Neural cell (in vitro differentiated cells): Measurements from ENCODE around the gene GPC3. TPM values are rescaled to one million over a fixed set of nuclear protein-coding genes. Genes with fewer than 3 reads are reported as not detected.

ENCODE experiments used
- H2AFZ ChIP-seq: fragments of 200-600, 300-800 bp; sonication (generic), shearing (Covaris generic); 2 replicates; pipeline ENCODE4 v1.6.0; 2014; ENCODE audit warnings: low read depth, mild to moderate bottlenecking, antibody characterized with exemption, low read length, moderate library complexity
- H3F3A ChIP-seq: fragments of 200-600 bp; shearing (Covaris generic); 2 replicates; pipeline ENCODE4 v1.6.1; 2016; ENCODE audit warnings: mild to moderate bottlenecking, moderate library complexity, mixed read lengths, antibody characterized with exemption, low read length; ENCODE audit not compliant: insufficient read depth, poor library complexity, severe bottlenecking
- H3K27ac ChIP-seq: fragments of 200-600, 300-800 bp; sonication (generic), shearing (Covaris generic); 2 replicates; pipeline ENCODE4 v1.5.1; 2014; ENCODE audit warnings: mild to moderate bottlenecking, low read length, moderate library complexity
- H3K27me3 ChIP-seq: fragments of 300-800, 200-600 bp; sonication (generic), shearing (Covaris generic); 2 replicates; pipeline ENCODE4 v1.6.0; 2014; ENCODE audit warnings: mild to moderate bottlenecking, low read depth, low read length, moderate library complexity; ENCODE audit not compliant: insufficient read depth
- H3K36me3 ChIP-seq: fragments of 300-800, 200-600 bp; sonication (generic), shearing (Covaris generic); 2 replicates; pipeline ENCODE4 v1.5.1; 2014; ENCODE audit warnings: mild to moderate bottlenecking, antibody characterized with exemption, low read length, moderate library complexity; ENCODE audit not compliant: insufficient read depth
- H3K4me2 ChIP-seq: fragments of 300-800, 200-600 bp; sonication (generic), shearing (Covaris generic); 2 replicates; pipeline ENCODE4 v1.6.0; 2014; ENCODE audit warnings: mild to moderate bottlenecking, low read length
- H3K4me3 ChIP-seq: fragments of 300-800, 200-600 bp; sonication (generic), shearing (Covaris generic); 2 replicates; pipeline ENCODE4 v1.5.1; 2014; ENCODE audit warnings: mild to moderate bottlenecking, low read length, moderate library complexity
- H3K79me2 ChIP-seq: fragments of 200-600 bp; shearing (Covaris generic); replicated peaks from 2 replicates; pipeline ENCODE4 v1.6.0; 2014; ENCODE audit warnings: mild to moderate bottlenecking, low read length, moderate library complexity; ENCODE audit not compliant: insufficient read depth
- H3K9ac ChIP-seq: fragments of 300-800, 200-600 bp; sonication (generic), shearing (Covaris generic); 2 replicates; pipeline ENCODE4 v1.6.1; 2016; ENCODE audit warnings: mild to moderate bottlenecking, low read length, mixed read lengths
- H3K9me2 ChIP-seq: fragments of 200-600 bp; shearing (Covaris generic); 2 replicates; pipeline ENCODE4 v1.6.1; 2016; ENCODE audit warnings: mild to moderate bottlenecking, low read length, mixed read lengths; ENCODE audit not compliant: insufficient read depth
- H3K9me3 ChIP-seq: fragments of 200-600, 300-800 bp; sonication (generic), shearing (Covaris generic); 2 replicates; pipeline ENCODE4 v1.6.1; 2016; ENCODE audit warnings: mild to moderate bottlenecking, mixed run types, low read length, moderate library complexity, mixed read lengths
- H4K20me1 ChIP-seq: fragments of 200-600 bp; shearing (Covaris generic); 2 replicates; pipeline ENCODE4 v1.6.1; 2016; ENCODE audit warnings: mild to moderate bottlenecking, mixed run types; ENCODE audit not compliant: insufficient read depth
- EP300 ChIP-seq: fragments of 450-650 bp; conservative IDR thresholded peaks from 2 replicates; pipeline ENCODE4 v1.6.1; 2014; ENCODE audit warnings: antibody characterized with exemption, mild to moderate bottlenecking, moderate library complexity; ENCODE audit not compliant: poor library complexity, severe bottlenecking
- EZH2 ChIP-seq: fragments of 200-600, 300-800 bp; shearing (Covaris generic), sonication (generic); IDR thresholded peaks from 2 replicates; pipeline ENCODE4 v1.6.1; 2014; ENCODE audit warnings: antibody characterized with exemption, low read length, borderline replicate concordance, mild to moderate bottlenecking; ENCODE audit not compliant: insufficient read depth, poor library complexity, severe bottlenecking
- MXI1 ChIP-seq: fragments of 450-650 bp; conservative IDR thresholded peaks from 2 replicates; pipeline ENCODE4 v1.6.1; 2014; ENCODE audit warnings: antibody characterized with exemption, mild to moderate bottlenecking; ENCODE audit not compliant: poor library complexity, severe bottlenecking
- POLR2AphosphoS5 ChIP-seq: IDR thresholded peaks from 2 replicates; pipeline ENCODE4 v1.6.1; 2012
- RAD21 ChIP-seq: fragments of 450-650 bp; conservative IDR thresholded peaks from 2 replicates; pipeline ENCODE4 v1.6.1; 2014; ENCODE audit warnings: antibody characterized with exemption, mild to moderate bottlenecking, moderate library complexity
- SMC3 ChIP-seq: fragments of 450-650 bp; conservative IDR thresholded peaks from 2 replicates; pipeline ENCODE4 v1.6.1; 2014; ENCODE audit warnings: antibody characterized with exemption, mild to moderate bottlenecking, moderate library complexity; ENCODE audit not compliant: poor library complexity
- TAF1 ChIP-seq: IDR thresholded peaks from 2 replicates; pipeline ENCODE4 v1.6.1; 2012; ENCODE audit warnings: low read depth
- polyA plus RNA-seq: library from polyadenylated mRNA; depleted of rRNA; stranded (reverse); fragments of >200 nt; gene quantifications from 2 replicates; pipeline ENCODE4 v1.2.3, GENCODE V29; 2014
- TF ChIP-seq, protein P1 (sequence below): IDR thresholded peaks from 2 replicates; pipeline ENCODE4 v1.6.1; 2012; ENCODE audit warnings: borderline replicate concordance
- TF ChIP-seq, protein P2 (sequence below): fragments of 450-650 bp; IDR thresholded peaks from 2 replicates; pipeline ENCODE4 v1.5.1; 2014; ENCODE audit warnings: antibody characterized with exemption, mild to moderate bottlenecking, moderate library complexity; ENCODE audit not compliant: poor library complexity, severe bottlenecking

The GPC3 gene
- polyA plus RNA-seq, 1 donor from 2014 or later, result 2.1 TPM

DNA sequence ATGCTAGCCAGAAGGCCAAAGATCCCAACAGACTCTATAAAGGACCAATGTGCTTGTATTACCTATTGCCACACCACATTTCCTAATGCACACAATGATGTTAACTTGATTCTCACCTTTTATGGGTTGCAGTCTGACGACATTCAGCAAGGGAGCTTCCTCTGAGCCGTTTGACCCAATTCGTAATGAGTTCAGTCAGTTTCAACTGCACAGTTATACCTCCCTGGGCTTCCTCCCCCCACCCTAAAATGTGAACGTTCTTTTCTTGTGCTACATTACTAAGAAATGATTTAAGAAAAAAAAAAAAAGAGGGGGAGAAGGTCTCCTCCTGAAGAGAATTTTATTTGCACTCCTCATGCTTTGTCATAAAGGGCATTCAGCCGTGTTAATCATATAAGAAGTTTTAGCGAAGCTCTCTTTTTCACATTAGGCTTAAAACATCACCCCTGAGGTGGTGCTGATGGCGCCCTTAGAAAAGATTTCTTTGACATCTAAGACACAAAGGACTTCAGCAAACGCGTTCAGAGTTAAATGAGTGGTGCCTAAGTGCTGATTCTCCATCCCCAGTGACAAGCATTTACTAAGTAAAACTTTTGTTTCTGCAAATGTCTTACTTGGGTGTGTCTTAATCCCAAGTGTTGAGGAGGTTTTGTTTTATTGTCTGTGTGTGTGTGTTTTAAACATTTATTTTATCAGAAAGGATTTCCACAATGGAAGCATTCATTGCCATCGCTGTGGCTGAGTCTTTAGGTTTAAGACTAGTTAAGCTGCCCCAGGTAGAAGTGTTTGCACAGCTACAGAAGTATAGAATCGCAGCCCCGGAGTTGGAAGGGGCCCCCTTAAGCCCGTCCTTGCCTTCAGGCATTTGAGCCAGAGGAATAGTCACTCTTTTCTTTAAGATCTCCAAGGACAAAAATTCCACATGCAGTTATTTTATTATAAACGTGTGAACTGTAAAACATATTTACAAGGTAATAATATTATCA, 15.2 kb upstream of the GPC3 start:
- no peak overlapping the region for H3K9ac ChIP-seq
- no peaks in the 10 kb centered on the region for H3K9me2 ChIP-seq
- H3K4me2 ChIP-seq, result no peak overlapping the region
- H3K27ac ChIP-seq, result no peak overlapping the region
- no peak overlapping the region for H2AFZ ChIP-seq
- H3K79me2 ChIP-seq, result no peaks in the 10 kb centered on the region
- H4K20me1 ChIP-seq, result no peaks in the 10 kb centered on the region
- no peaks in the 10 kb centered on the region for H3K9me3 ChIP-seq
- H3K4me3 ChIP-seq, result no peak overlapping the region
- no peaks in the 10 kb centered on the region for H3K27me3 ChIP-seq
- no peaks in the 10 kb centered on the region for H3K36me3 ChIP-seq
- TF ChIP-seq SMC3, result no peak
- no peak for TF ChIP-seq POLR2AphosphoS5
- TF ChIP-seq MXI1, result no peak
- TF ChIP-seq EZH2, result no peak
- no peak for TF ChIP-seq TAF1
- TF ChIP-seq EP300, result no peak
- TF ChIP-seq, protein P1, sequence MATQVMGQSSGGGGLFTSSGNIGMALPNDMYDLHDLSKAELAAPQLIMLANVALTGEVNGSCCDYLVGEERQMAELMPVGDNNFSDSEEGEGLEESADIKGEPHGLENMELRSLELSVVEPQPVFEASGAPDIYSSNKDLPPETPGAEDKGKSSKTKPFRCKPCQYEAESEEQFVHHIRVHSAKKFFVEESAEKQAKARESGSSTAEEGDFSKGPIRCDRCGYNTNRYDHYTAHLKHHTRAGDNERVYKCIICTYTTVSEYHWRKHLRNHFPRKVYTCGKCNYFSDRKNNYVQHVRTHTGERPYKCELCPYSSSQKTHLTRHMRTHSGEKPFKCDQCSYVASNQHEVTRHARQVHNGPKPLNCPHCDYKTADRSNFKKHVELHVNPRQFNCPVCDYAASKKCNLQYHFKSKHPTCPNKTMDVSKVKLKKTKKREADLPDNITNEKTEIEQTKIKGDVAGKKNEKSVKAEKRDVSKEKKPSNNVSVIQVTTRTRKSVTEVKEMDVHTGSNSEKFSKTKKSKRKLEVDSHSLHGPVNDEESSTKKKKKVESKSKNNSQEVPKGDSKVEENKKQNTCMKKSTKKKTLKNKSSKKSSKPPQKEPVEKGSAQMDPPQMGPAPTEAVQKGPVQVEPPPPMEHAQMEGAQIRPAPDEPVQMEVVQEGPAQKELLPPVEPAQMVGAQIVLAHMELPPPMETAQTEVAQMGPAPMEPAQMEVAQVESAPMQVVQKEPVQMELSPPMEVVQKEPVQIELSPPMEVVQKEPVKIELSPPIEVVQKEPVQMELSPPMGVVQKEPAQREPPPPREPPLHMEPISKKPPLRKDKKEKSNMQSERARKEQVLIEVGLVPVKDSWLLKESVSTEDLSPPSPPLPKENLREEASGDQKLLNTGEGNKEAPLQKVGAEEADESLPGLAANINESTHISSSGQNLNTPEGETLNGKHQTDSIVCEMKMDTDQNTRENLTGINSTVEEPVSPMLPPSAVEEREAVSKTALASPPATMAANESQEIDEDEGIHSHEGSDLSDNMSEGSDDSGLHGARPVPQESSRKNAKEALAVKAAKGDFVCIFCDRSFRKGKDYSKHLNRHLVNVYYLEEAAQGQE, result no peak
- TF ChIP-seq, protein P2, sequence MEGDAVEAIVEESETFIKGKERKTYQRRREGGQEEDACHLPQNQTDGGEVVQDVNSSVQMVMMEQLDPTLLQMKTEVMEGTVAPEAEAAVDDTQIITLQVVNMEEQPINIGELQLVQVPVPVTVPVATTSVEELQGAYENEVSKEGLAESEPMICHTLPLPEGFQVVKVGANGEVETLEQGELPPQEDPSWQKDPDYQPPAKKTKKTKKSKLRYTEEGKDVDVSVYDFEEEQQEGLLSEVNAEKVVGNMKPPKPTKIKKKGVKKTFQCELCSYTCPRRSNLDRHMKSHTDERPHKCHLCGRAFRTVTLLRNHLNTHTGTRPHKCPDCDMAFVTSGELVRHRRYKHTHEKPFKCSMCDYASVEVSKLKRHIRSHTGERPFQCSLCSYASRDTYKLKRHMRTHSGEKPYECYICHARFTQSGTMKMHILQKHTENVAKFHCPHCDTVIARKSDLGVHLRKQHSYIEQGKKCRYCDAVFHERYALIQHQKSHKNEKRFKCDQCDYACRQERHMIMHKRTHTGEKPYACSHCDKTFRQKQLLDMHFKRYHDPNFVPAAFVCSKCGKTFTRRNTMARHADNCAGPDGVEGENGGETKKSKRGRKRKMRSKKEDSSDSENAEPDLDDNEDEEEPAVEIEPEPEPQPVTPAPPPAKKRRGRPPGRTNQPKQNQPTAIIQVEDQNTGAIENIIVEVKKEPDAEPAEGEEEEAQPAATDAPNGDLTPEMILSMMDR, result no peak
- H3F3A ChIP-seq, result no peaks in the 10 kb centered on the region

DNA sequence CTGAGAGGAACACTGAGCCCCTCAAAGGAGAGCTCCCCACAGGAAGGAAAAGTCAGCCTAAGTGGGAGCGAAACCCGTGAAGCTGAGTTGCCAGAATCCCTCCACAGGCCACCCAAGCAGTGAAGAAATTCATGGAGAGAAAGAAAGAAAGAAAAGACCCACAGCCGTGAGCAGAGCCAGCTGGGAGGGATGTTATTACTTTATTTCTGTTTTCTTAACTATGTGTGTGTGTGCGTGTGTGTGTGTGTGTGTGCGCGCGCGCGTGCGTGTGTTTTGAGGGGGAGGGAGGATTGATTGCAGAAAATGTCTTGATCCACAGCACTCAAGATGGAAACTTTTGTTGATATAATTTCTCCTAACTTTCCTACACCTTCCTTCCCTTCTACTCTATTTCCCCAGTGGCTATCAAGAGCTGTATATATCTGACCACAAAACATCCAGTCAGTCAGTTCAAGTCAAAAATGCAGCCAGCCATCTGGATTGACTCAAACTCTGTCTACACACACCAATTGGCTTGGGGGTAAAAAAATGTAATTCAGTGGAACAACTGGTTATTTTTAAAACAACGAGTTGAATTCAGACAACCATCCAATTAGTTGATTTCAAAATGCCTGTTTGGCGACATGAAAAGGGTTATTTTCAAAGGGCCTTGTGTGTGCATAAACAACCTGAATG, 13.8 kb upstream of the GPC3 start:
- H3K27me3 ChIP-seq, result no peaks in the 10 kb centered on the region
- H3F3A ChIP-seq, result no peaks in the 10 kb centered on the region
- H2AFZ ChIP-seq, result no peak overlapping the region
- H3K9me3 ChIP-seq, result no peaks in the 10 kb centered on the region
- no peaks in the 10 kb centered on the region for H4K20me1 ChIP-seq
- H3K36me3 ChIP-seq, result no peaks in the 10 kb centered on the region
- H3K9me2 ChIP-seq, result no peaks in the 10 kb centered on the region
- no peak overlapping the region for H3K27ac ChIP-seq
- TF ChIP-seq, protein P2, result no peak
- no peak for TF ChIP-seq MXI1
- no peak for TF ChIP-seq EP300
- no peak for TF ChIP-seq SMC3
- TF ChIP-seq, protein P1, result no peak
- no peak for TF ChIP-seq TAF1
- no peak for TF ChIP-seq RAD21
- no peak for TF ChIP-seq EZH2
- TF ChIP-seq POLR2AphosphoS5, result no peak
- H3K4me2 ChIP-seq, result no peak overlapping the region
- no peak overlapping the region for H3K9ac ChIP-seq
- no peaks in the 10 kb centered on the region for H3K79me2 ChIP-seq
- H3K4me3 ChIP-seq, result no peak overlapping the region
